ENCODE results near the gene PALLD.

The PALLD gene

DNA sequence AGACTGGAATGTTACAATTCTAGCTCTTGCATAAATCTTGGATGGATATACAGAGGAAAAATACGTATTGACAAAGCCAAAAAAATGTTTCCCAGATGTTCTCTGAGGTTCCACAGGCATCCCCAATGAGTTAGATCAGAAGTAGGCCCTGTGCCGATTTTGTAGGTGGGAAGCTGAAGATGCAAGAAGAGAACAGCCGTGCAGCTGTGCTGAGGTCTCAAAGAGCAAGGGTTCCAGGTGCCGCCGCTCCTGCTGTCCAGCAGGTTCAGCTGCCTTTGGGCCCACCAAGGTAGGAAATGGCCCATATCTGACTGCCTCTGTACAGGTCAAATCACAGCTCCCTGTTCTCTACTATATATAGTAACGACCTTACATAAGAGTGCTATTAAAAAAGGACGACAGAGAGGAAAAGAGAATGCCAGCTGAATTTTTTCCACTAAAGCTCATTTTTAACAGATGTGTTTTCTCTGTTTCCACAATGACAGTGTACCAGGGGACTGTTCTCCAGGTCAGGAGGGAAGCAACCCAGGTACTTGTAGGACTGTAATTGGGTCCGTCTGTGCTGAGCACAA lies 357.6 kb downstream of the PALLD start:
- no peak for DNase-seq (ENCODE audit: low read depth)

DNA sequence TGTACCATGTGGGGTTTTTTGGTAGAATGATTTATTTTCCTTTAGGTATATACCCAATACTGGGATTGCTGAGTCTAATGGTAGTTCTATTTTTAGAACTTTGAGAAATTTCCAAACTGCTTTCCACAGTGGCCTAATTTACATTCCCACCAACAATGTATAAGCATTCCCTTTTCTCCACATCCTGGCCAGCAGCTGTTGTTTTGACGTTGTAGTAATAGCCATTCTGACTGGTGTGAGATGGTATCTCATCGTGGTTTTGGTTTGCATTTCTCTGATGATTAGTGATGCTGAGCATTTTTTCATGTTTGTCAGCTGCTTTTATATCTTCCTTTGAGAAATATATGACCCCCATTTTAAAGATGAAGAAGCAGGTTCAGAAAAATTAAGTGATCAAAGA lies 359.5 kb downstream of the PALLD start:
- no peak for DNase-seq (ENCODE audit: low read depth)

DNA sequence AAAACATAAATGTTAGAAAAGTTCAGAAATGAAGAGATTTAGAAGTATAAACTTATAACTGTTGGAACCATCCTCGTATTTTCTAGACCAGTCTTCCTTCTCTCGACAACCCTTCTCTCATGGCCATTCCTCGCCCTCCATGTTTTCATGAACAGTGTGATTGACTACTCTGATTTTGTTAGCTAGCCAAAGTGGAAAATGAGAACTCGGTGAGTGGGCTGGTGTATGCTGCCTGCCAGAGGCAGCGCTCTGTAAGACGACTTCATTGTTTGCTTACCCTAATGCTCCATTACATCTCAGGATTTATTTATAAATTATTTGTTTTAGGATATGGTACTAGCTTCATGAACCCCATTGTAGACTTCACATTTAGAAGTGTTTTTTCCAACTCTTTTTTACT lies 360.2 kb downstream of the PALLD start:
- DNase-seq (ENCODE audit: low read depth), result no peak

DNA sequence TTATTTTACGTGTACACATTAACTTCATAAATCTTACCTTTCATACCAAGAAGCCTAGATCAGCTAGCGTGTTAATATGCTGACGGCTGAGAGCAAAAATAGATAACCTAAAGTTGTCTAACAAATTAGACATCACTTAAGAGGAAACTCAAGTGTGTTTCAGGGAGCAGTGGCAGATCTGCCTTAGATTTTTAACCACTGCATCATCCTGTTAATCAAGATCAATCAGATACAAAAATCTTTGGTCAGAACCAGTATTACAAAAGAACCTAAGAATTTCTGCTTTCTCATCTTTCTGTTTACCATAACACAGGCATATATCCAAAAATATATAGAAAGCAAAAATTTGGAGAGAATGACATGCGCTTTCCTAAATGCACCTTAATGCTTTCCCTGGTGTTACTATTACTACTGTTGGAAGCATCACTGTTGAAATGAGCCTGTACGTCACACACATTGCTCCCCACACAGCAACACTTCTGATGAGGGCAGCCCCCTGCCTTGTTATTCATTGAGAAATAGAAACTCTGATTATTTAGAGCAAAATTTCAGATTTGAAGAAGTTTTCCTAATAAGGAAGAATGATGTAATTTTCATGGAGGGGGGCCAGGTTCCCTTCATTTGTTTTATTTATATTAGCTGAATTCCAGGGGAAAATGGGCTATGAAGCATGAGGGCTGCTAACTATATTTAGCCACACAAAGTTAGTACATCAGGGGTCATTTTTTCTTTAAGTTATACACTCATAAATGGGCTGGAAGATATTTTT lies 360.9 kb downstream of the PALLD start:
- no peak for DNase-seq (ENCODE audit: low read depth)

DNA sequence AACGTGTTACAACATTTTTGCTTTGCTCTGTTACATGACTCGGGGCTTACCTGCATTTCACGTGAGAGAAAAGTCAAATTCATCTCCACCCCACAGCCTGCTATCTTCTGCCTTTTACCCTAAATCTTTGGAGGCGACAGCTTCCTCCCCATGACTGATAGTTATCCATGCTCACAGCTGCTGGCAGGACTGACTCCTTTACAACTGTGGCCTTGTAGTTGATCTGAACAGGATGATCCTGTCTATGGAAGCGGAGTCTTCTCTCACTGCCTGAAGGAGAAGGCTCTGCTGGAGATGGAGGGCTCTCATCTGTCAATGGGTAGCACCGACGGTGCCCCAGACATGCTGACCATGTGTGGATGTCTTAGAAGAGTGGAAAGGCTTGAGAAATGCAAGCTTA lies 362.2 kb downstream of the PALLD start:
- no peak for DNase-seq (ENCODE audit: low read depth)

DNA sequence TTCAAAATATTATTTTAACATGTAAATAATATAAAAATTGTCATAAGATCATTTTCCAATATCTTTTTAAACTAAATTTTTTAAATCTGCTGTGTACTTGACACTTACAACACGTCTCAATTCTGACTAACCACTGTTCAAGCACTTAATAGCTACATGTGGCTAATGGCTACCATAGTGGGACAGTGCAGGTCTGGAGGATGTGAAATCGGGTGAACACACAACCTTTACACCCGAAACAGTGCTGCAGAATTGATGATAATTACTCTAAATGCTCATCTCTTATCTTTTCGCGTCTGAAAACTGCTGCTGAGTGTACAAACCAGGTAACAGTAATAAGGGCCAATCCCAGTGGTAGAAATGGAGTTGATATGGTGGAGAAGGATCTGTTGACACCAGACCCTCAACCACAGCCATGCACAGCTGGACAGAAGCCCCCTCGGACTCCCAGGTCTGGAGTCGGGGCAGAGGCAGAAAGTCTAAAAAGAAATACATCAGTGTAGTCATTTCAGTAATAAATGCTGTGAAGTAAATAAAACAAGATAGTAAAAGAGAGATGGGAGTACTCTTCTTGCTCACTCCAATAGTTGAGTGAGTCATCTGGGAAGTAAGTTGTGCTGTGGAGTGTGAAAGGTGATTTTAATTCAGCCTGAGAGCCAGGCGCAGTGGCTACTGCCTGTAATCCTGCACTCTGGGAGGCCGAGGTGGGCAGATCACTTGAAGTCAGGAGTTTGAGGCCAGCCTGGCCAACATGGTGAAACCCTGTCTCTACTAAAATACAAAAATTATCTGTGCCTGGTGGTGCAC lies 363.2 kb downstream of the PALLD start:
- no peak for DNase-seq (ENCODE audit: low read depth)

DNA sequence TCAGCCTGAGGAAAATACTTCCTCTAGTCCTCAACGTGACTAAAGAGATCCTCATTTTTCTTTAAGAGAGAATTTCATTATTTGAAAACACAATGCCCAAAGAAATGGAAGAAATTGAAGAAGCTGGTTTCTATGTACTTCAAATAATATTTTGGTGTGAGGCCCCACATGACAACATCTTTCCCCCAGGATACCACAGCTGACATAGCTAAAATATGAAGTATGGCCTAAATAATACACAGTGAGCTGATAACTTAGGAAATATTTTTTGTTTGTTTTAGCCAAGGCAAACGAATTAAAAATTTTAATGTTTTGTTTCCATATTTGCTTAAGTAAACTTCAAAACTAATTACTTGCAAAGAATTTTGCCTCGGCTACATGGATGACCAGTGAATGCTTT lies 364.0 kb downstream of the PALLD start:
- DNase-seq (ENCODE audit: low read depth), result no peak

DNA sequence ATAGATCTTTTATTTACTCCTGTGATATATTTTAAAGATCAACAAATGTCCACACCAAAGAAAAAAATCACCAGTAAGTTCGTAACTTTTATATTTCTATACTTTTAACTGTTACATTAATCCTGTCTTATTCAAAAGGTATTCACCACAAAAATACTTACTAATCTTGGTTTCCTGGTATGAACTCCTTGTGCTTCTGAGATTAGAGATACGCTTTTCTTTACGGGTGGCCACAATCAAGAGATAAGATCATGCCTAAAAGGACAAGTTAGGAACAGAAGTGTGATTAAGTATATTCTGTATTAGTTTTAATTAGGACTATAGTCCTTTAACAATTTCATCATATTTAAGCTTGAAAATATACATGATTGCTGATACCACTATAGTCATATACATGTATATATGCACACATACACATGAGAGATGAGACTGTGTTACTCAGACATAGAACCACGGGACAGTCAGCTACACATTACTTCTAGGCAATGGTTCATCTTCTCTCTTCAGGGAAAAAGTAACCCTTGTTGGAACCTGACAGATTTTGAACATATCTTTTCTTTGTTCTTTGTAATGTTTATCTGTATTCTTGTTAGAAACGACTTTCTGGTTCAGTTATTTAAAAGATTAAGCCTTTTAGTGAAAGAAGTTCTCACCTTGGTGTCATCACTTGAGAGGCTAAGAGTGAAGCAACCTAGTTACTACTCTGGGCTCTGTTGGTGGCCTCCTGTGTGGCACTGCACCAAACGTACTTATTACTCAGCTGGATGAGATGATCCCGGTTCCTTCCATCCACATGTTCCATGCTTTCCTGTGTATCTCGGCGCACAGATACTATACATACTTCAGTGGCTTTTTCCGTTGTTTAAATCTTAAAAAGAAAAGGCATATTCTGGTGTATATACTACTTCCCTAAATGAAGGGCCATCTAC lies 367.1 kb downstream of the PALLD start:
- no peak for DNase-seq (ENCODE audit: low read depth)

DNA sequence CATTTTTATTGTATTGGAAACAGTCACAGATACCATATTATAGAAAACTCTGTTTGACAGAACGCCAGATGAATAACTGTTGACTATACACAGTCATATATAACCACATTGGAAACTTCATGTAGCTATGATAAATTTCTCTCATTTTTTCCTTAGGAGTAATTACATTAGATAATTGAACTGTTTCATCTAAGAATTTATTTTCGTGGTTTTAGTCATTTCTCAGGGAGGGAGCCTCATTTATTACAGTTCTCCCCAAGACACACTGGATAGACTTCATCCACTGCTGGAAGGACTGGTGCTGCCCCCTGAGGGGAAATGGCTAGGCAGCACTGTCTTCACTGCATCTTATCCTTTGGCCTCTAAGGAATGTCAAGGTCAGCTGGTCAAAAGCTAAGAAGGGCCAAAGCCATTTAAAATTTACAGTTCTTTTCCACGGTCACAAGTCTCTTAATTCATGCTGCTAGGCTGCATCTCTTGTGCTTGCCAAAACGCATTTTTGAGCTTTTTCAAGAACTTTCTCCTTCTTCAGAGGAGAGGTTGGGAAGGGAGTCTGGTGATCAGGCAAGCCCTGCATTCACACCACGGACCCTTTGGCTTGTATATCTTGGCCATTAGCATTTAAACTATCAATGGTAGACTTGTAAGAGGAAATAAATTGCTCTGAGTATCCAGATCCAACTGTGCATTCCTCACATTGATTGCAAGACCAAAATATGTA lies 368.1 kb downstream of the PALLD start:
- DNase-seq (ENCODE audit: low read depth), result no peak

DNA sequence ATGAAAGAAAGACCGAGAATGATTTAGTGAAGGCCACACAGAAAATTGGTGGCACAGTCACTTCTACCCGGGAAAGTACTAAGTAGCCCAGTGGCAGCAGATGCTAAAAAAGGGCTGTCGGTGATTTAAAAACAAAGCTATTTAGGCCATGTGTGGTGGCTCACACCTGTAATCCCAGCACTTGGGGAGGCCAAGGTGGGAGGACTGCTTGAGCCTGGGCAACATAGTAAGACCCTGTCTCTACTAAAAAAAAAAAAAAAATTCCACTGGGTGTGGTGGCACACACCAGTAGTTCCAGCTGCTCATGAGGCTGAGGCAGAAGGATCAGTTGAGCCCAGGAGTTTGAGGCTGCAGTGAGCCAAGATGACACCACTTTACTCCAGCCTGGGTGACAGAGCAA lies 369.0 kb downstream of the PALLD start:
- DNase-seq (ENCODE audit: low read depth), result no peak

- DNase-seq (ENCODE audit: low read depth), result no peak
Measured at GRCh38 chr4:168866635-168867034, 369.8 kb downstream of the PALLD start.

- no peak for DNase-seq (ENCODE audit: low read depth)
Measured at GRCh38 chr4:168867128-168867527, 370.3 kb downstream of the PALLD start.

GRCh38 chr4:168868044-168868781 lies 371.4 kb downstream of the PALLD start:
- DNase-seq (ENCODE audit: low read depth), result no peak

GRCh38 chr4:168868802-168869201 lies 371.9 kb downstream of the PALLD start:
- no peak for DNase-seq (ENCODE audit: low read depth)

DNA sequence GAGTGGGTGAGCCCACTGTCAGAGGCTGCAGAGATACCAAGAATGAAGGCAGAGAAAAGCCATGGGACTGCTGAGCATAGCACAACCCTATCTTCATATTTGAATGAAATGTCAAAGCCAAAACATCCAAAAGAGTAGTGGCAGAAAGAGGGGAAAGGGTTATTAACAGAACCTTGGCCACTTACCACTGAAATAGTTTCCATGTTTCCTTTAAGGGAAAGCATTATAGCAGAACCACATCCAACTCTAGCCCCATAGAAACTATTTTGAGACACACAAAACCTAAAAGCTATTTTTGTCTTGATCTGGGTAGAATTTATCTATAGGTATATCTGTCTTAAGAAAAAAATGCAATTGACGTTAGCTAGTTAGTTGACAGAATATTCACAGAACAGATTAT lies 373.2 kb downstream of the PALLD start:
- DNase-seq (ENCODE audit: low read depth), result no peak

- DNase-seq (ENCODE audit: low read depth), result no peak
Measured at GRCh38 chr4:168871632-168872031, 374.8 kb downstream of the PALLD start.

GRCh38 chr4:168874083-168874482 lies 377.2 kb downstream of the PALLD start:
- DNase-seq (ENCODE audit: low read depth), result no peak

- no peak for DNase-seq (ENCODE audit: low read depth)
Measured at GRCh38 chr4:168876106-168876505, 379.3 kb downstream of the PALLD start.

DNA sequence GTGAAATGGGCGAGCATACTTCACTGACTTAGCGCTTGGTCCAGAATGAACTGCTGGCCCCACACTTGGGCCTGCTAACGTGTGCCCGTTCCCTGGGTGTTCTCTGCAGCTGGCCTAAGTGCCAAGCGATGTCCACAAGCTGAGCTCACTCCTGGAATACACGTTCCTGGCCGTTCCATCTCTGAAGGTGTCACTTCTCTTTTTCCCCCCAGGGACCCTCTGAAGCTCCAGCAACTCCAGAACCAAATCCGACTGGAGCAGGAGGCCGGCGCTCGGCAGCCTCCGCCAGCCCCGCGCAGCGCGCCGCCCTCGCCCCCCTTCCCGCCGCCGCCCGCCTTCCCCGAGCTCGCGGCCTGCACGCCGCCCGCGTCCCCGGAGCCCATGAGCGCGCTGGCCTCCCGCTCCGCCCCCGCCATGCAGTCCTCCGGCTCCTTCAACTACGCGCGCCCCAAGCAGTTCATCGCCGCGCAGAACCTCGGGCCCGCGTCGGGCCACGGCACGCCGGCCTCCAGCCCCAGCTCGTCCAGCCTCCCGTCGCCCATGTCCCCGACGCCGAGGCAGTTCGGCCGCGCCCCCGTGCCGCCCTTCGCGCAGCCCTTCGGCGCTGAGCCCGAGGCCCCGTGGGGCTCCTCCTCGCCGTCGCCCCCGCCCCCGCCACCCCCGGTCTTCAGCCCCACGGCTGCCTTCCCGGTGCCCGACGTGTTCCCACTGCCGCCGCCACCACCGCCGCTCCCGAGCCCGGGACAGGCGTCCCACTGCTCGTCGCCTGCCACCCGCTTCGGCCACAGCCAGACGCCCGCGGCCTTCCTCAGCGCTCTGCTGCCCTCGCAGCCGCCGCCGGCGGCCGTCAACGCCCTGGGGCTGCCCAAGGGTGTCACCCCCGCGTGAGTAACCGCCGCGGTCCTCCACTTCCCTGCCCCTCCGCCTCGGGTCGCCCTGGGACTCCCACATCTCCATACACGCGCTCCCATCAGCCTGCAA lies 380.9 kb downstream of the PALLD start:
- no peak for DNase-seq (ENCODE audit: low read depth)
